ENCODE results near the gene NEO1.
"Not testable (repeated sequence)": the region's sequence is repeated elsewhere in the genome, so short reads cannot be mapped to it uniquely, and the experiment has no call there.

NEO1 gene

GRCh38 chr15:73264881-73265280 lies 212.6 kb downstream of the NEO1 start:
- DNase-seq (ENCODE audit: low read depth in 2 of 2): no peak

- DNase-seq (ENCODE audit: low read depth in 2 of 2): no peak
These were observed 213.4 kb downstream of the NEO1 start for GRCh38 chr15:73265536-73266153.

- DNase-seq (ENCODE audit: low read depth in 2 of 2): no peak
These were observed 216.2 kb downstream of the NEO1 start for GRCh38 chr15:73268457-73268856.

- DNase-seq (ENCODE audit: low read depth in 2 of 2): no peak
These were observed 218.3 kb downstream of the NEO1 start for GRCh38 chr15:73270366-73271097.

- peak; percentile 13 to 18 for DNase-seq (ENCODE audit: low read depth in 2 of 2)
These were observed 221.1 kb downstream of the NEO1 start for GRCh38 chr15:73273181-73274002.

- no peak for DNase-seq (ENCODE audit: low read depth in 2 of 2)
These were observed 223.6 kb downstream of the NEO1 start for GRCh38 chr15:73275862-73276261.

GRCh38 chr15:73282567-73283365 lies 230.5 kb downstream of the NEO1 start:
- no peak for DNase-seq (ENCODE audit: low read depth in 2 of 2)

GRCh38 chr15:73283366-73283962 lies 231.2 kb downstream of the NEO1 start:
- DNase-seq (ENCODE audit: low read depth in 2 of 2): no peak

GRCh38 chr15:73284090-73284716 lies 231.9 kb downstream of the NEO1 start:
- no peak for DNase-seq (ENCODE audit: low read depth in 2 of 2)

- DNase-seq (ENCODE audit: low read depth in 2 of 2): no peak
These were observed 234.0 kb downstream of the NEO1 start for GRCh38 chr15:73286311-73286710.

GRCh38 chr15:73287019-73287418 lies 234.8 kb downstream of the NEO1 start:
- DNase-seq (ENCODE audit: low read depth in 2 of 2): no peak

GRCh38 chr15:73291441-73291840 lies 239.2 kb downstream of the NEO1 start:
- DNase-seq (ENCODE audit: low read depth in 2 of 2): no peak

- DNase-seq (ENCODE audit: low read depth in 2 of 2): no peak
These were observed 241.5 kb downstream of the NEO1 start for GRCh38 chr15:73293773-73294172.

- no peak for DNase-seq (ENCODE audit: low read depth in 2 of 2)
These were observed 243.5 kb downstream of the NEO1 start for GRCh38 chr15:73295630-73296286.

GRCh38 chr15:73296609-73297353 lies 244.5 kb downstream of the NEO1 start:
- no peak for DNase-seq (ENCODE audit: low read depth in 2 of 2)

- no peak for DNase-seq (ENCODE audit: low read depth in 2 of 2)
These were observed 246.4 kb downstream of the NEO1 start for GRCh38 chr15:73298522-73299245.

GRCh38 chr15:73300286-73300685 lies 248.0 kb downstream of the NEO1 start:
- DNase-seq (ENCODE audit: low read depth in 2 of 2): not testable (repeated sequence)

GRCh38 chr15:73303636-73304035 lies 251.4 kb downstream of the NEO1 start:
- DNase-seq (ENCODE audit: low read depth in 2 of 2): no peak

All from fibroblast of skin of left biceps (primary cell).